Measurements from ENCODE around the gene TMPRSS11B.

DNA sequence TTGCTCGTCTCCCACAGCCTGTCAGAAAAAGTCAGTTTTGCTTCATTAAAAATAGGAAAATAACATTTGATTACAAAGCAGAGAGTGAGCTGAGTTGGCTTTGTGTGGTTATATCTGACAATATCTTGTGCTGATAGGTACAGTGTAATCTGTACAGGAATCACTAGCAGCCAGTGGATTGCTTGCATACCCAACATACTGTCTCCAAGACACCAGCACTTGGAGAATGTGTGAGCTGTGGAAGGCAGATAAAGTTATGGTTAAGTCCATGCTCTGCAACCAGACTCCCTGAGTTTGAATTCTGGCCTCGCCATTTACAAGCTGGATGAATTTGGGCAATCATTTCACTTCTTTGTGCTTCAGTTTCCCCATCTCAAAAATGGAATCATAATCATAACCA, 58.3 kb downstream of the TMPRSS11B start:
- TF ChIP-seq CTCF (IDR thresholded peaks at IDR 0.05 in 2 of 3, conservative IDR thresholded peaks at IDR 0.05 in 1 of 3; ENCODE audit: borderline replicate concordance in 1 of 3, insufficient read depth in 1 of 3, low read depth in 2 of 3, low read length in 2 of 3), result no peak
- no peak for TF ChIP-seq JUND (IDR thresholded peaks at IDR 0.05)
- no peak for TF ChIP-seq REST (IDR thresholded peaks at IDR 0.05; ENCODE audit: low read depth)
- TF ChIP-seq EZH2 (IDR thresholded peaks at IDR 0.05), result no peak
- TF ChIP-seq POLR2AphosphoS5 (IDR thresholded peaks at IDR 0.05; ENCODE audit: low read depth, low read length), result no peak
- no peak for TF ChIP-seq POLR2A (IDR thresholded peaks at IDR 0.05; ENCODE audit: borderline replicate concordance, extremely low read depth, insufficient read depth, insufficient read length)
- TF ChIP-seq SP1 (IDR thresholded peaks at IDR 0.05; ENCODE audit: low read depth), result no peak
- TF ChIP-seq SIN3A (IDR thresholded peaks at IDR 0.05; ENCODE audit: low read depth), result no peak
- no peak for TF ChIP-seq EGR1 (IDR thresholded peaks at IDR 0.05; ENCODE audit: low read depth)
- TF ChIP-seq, protein P1, sequence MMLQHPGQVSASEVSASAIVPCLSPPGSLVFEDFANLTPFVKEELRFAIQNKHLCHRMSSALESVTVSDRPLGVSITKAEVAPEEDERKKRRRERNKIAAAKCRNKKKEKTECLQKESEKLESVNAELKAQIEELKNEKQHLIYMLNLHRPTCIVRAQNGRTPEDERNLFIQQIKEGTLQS (IDR thresholded peaks at IDR 0.05), result no peak
- TF ChIP-seq ZNF274 (IDR thresholded peaks at IDR 0.05; ENCODE audit: low read depth, low read length), result no peak
